Bone marrow (tissue), 2 donors: ENCODE measurements around the gene B3GNT2.
A peak's percentile ranks its signal among the peaks of the same experiment; 100 is the strongest.
"Not testable (repeated sequence)": the region's sequence is repeated elsewhere in the genome, so short reads cannot be mapped to it uniquely, and the experiment has no call there.

ENCODE experiments used
- DNase-seq, 2 donors: peaks; one replicate each; lab custom pipeline; 2025; lab: John Stamatoyannopoulos, UW

B3GNT2 gene, protein sequence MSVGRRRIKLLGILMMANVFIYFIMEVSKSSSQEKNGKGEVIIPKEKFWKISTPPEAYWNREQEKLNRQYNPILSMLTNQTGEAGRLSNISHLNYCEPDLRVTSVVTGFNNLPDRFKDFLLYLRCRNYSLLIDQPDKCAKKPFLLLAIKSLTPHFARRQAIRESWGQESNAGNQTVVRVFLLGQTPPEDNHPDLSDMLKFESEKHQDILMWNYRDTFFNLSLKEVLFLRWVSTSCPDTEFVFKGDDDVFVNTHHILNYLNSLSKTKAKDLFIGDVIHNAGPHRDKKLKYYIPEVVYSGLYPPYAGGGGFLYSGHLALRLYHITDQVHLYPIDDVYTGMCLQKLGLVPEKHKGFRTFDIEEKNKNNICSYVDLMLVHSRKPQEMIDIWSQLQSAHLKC

DNA sequence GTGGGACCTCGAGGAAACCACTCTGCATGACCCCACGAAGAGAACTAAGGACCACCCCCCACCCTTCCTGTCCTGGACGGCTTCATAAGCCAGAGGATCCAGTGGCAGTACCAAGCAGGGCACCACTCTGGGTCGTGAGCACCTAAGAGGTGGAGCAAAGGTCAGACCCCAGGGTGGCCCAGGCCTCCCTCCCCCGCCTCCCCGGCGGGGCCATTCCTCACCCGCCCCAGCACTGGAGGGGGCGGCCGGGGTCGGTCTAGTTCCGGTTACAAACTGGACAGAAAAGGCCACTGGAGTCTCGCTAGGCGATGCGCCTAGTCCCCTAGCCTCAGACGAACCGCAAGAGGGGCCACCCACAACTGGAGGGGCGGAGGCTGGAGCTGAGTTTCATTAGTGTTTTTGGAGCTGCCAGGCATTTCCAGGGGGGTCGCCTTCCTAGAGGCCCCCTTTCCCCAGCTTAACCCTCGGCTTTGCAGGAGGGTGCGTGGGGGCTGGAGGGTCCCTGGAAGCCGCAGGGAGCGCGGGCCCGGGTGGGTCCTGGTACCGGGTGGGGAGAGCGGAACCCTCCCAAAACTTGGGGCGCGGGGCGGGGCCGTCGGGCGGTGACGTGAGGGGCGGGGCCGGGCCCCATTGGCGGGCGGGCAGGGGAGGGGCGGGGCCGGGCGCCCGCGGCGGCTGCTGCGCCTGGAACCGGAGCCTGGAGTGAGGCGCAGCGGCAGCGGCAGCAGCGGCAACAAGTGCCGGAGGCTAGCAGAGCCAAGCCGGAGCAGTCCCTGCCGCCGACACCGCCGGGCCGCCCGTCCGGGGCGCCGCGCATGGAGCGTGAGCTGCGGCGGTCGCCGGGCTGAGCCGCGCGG is at the start of gene B3GNT2:
Gene B3GNT2, plus strand, starts transcription at position 695 of the 857 bp plus-strand sequence. CDS start 26,106 bp downstream, outside the sequence.
- peak; percentile 76 for DNase-seq

DNA sequence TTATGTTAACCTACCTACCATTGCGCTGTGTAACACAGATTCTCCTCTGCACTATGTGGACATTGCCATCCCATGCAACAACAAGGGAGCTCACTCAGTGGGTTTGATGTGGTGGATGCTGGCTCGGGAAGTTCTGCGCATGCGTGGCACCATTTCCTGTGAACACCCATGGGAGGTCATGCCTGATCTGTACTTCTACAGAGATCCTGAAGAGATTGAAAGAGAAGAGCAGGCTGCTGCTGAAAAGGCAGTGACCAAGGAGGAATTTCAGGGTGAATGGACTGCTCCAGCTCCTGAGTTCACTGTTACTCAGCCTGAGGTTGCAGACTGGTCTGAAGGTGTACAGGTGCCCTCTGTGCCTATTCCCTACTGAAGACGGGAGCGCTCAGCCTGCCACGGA is 49.1 kb upstream of the B3GNT2 start:
- not testable (repeated sequence) for DNase-seq

DNA sequence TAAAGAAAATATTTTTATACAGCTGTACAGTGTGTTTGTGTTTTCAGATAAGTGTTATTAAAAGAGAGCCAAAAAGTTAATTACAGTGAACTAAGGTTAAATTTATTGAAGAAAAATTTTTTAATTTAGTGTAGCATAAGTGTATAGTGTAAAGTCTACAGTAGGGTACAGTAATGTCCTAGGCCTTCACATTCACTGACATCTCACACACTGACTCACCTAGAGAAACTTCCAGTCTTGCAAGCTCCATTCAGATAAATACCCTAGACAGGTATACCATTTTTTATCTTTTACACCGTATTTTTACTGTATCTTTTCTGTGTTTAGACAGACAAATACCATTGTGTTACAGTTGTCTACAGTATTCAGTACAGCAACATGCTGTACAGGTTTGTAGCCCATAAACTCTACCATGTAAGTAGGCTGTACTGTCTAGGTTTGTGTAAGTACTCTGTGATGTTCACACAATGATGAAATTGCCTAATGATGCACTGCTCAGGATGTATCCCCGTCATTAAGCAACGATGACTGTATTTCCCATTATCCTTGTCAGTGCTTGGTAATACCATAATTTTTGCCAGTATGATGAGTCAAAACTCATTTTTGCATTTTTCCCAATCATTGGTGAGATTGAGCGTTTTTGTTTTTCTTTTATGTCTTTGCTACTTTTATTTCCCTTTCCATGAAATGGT is 48.2 kb upstream of the B3GNT2 start:
- no peak for DNase-seq

DNA sequence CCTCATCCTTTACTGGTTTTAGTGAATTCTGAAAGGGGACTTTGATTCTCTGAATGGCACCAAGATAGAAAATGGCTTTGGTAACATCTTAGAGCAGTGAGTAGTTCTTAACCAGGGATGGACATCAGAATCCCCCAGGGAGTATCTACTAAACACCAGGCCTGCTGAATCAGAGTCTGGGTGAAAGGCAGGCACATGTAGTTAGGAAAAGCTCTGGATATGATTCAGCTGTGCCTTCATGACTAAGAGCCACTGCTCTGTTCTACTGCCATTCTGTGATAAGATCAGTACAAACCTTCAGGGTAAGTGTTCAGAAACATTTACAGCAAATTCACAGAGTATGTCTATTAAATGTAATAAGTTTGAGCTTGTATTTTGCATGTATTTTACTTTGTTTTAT is 46.2 kb upstream of the B3GNT2 start:
- DNase-seq = peak in 1 of 2 donors; percentile 18

DNA sequence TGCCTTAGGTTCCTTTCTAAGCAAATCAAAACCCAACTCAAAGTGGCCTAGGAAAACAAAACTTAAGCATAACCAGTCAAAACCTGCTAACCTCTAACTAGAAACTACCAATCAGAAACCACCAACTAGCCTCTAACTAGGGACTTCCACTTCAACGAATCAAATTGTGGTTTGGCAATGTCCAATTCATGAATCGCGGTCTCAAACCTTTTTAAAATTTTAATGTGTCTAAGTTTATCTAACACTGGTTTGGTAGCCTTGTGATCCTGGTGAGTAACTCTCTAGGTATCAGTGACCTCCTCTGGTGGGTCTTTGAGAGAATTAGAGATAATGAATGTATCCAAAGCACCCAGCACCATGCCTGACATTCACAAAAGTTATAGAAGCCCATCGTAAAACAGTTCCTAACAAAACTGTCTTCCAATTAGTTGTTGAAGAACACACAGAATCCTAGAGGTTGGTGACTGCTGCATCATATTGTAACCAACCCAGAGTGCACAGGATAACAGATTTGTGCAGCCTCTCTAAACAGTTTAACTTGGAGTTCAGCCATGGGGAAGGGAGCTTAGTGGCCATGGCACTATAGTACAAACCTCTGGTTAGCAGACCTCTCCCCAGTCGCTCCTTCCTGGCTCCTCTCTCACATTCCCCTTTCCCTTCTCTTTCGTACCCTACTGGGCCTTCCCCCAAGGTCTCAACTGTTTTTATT is 45.2 kb upstream of the B3GNT2 start:
- DNase-seq = no peak

DNA sequence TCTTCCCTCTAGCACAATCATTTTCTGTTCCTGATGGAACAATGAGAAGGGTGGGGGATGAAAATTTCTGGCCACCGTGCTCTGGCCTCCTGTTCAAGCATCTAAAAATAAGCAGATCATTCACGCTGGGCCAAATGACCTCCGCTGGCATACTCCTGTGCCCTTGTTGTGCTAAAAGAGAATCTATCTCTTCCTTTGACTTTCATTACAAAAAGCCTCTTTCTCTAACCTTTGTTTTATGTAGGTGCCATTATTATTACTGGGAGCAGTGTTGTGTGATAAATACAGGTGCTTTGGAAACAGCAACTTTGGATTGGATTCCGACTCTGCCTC is 44.6 kb upstream of the B3GNT2 start:
- no peak for DNase-seq

DNA sequence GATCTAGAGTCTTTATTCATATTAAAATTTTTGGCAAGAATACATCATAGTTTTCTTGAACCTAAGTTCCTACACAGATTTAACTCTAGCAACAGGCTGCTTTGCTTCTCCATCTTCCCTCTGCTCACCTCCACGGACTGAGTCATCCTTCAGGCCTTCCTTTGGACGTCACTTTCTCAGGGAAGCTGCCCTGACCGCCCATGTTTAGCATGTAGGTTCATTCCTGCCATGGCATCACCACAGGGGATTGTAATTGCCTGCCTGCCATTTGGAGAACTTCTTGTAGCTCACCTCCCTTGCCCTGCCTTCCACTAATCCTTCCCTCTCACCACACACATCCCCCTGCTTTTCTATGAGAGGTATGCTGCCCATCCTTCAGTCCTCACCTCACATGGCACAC is 43.9 kb upstream of the B3GNT2 start:
- DNase-seq = no peak

DNA sequence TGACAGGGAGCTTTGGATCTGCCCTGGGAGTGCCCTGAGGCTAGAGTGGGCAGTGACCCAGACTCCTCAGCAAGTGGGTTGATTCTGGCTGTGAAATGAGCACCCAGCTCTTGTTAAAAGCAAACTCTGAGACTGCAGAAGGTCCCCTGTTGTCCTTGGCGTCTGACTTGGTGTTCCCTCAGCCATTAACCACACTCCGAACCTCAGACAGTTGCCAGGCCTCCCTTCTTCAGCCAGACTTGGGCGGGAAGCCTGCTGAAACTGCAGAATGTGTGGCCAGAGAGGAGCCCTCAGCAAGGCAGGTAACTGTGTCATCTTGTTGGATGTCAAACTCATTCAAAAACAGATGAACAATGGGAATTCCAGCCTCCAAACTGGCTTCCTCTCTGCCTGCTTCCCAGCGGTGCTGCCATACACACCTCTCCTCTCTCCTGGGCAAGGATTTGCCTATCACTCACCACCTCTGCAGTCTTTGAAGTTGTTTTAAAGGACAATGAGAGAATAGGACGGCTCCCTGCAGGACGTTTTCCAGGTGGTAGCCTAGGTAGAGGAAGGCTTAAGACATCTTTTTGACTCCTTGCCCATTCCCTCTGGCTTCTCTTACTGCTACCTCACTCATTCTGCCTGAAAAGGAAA is 38.9 kb upstream of the B3GNT2 start:
- no peak for DNase-seq

DNA sequence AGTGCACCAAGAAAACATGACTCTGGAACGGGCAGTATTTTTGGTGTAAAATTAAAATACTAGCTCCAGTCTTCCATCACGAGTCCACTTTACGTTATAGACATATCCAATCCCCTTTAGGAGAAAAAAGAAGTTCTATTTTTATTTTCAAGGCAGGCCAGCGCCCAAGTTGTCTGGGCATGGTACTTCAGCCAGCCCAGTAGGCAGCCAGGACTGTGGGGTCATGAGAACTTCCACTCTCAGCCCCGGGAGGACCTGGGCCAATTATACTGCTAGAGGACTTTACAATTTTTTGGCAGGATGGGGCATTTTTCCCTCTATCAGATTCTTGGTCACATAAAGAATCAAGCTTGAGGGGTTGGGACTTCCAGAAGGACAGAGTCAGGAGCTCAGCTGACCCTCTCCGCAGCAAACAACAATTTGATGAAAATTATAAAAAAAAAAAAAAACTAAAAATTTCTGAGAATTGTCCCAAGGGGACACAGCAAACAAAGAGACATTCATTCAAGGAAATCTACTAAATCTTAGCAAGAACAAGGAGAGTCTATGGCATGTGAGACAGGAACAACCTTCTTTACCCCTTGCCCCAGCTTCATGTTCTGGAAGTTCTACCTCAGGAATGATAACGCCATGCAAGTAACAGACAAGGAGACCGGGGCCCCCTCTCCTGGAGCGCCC is 37.3 kb upstream of the B3GNT2 start:
- no peak for DNase-seq

DNA sequence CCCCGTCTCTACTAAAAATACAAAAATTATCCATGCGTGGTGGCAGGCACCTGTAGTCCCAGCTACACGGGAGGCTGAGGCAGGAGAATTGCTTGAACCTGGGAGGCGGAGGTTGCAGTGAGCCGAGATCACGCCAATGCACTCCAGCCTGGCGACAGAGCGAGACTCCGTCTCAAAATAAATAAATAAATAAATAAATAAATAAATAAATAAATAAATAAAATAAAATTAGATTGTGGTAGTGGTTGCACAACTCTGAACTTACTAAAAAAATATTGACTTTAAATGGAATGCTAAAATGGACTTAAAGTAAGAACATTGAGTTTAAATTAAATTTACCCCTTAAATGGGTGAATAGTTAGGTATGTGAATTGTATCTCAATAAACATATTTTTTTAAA is 35.2 kb upstream of the B3GNT2 start:
- not testable (repeated sequence) for DNase-seq

DNA sequence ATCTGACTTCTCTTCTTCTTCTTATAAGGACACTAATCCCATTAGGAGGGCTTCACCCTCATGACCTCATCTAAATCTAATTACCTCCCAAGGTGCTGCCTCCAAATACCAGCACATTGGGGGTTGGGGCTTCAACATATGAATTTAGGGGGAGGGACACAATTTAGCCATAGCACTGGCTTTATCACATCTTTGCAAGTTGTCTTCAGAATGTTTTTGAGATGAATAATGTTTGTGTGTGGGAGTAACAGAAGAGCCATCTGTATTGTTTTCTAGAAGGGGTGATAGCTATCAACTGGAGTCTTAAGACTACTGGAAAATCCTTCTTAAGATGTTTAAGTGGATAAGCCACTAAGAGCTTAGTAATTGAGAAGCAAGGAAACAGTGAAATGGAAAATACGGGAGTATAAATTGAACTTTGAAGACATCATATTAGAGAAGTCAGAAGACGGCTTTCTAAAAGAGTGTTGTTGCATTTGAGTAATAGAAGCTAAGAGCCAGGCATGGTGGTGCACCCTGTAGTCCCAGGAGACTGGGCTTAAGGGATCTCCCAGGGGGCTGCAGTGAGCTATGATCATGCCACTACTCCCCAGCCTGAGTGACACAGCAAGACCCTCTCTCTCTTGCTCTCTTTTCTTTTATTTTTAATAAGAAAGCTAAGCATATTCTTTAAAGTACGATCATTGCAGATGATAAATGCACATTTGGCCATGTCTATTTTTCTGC is 32.6 kb upstream of the B3GNT2 start:
- no peak for DNase-seq

DNA sequence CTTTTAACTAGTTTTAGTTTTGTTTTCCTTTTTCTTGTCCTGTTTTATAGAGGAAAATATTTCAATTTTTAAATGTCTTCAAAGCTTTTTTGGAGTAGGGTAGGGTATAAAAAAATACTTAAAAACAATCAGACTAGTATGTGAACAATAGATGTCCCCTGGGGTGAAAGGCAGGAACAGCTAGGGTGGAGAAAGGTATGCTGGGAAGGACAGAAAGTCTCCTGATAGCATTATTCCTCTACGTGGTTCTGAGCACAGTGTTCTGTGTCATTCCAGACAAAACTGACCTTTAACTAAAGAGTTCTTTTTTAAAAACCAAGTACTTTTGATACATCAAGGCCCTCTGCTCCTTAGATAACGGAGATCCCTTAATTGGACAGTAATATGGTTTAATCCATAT is 32.1 kb upstream of the B3GNT2 start:
- no peak for DNase-seq

DNA sequence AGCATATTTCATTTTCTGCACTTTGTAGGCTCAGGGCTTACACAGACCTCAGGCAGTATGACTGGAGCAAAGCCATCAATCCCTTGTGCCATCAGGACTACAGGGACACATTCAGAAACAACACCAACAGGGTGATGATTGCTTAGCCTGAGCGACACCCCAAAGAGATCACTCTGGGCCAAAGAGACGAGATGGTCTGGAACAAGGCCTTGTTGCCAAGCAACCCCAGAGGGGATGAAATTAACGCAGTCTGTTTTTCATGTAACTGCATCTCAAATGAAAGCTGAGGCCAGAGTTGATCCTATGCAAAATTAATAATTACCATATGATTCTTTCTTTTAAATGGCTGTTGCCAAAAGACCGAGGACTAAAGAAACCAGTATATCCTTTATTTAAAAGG is 20.2 kb upstream of the B3GNT2 start:
- no peak for DNase-seq

DNA sequence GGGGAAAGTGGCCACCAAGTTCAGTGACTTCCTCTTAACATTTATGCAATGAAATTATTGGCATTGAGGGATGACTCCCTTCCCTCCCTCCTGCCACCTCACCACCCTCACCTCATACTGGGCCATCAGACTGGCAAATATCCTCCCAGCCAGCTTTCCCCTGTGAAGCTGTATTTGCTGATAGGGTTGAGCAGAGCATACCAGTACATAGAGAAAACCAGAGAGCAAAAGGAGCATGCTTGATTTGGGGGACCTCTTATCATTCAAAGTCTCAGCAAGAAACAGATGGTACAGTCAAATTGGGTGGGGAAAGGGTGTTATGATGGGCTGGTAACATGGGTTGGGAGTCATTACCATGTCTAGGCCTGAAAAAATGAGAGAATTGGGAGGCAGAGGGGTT is 19.1 kb upstream of the B3GNT2 start:
- no peak for DNase-seq

DNA sequence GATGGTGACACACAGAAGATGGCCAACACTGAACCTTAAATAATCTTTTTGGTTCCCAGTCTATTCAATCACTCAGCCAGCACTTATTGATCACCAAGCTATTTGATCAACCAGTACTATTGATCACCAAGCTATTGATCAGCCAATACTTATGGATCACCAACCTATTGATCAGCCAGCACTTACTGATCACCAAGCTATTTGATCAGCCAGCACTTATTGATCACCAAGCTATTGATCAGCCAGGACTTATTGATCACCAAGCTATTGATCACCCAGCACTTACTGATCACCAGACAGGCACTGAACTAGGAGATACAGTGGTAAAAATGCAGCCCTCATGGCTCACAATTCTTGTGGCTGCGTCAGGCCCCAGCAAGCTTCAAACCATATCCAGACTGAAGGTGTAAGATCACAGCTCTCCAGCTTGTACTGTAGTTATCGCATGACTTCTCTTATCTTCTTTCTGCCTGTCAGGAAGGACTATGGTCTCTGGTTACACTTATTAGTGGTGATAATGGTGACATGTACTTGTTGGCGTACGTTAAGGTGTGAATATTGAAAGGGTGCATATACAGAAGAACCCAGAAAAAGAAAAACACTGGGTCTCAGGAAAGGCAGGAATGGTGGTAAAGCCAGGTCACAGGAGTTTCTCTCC is 18.4 kb upstream of the B3GNT2 start:
- DNase-seq = no peak

DNA sequence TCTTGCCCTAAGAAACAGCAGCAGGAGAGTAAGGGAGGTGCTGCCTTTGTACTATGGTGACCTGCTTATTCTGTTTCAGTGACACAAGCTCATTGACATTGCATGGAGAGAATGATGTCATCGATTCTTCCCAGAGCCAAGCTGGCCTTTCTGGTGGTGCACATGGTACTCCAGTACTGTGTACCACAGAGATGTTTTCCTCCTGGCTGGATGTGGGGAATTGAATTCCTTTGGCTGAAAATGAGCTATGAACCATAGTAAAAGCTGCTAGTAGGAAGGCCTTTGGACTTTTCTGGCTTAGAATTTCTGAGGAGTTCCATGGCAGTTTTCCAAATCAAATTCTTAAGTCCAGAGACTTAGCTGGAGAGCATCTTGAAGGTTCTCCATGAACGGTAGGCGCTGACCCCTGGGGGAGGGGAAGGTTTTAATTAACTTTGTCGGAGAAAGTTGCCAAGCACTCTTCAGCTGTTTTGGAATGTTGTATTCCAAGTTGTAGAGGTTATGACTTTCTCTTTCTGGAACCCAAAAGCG is 17.1 kb upstream of the B3GNT2 start:
- DNase-seq = no peak

DNA sequence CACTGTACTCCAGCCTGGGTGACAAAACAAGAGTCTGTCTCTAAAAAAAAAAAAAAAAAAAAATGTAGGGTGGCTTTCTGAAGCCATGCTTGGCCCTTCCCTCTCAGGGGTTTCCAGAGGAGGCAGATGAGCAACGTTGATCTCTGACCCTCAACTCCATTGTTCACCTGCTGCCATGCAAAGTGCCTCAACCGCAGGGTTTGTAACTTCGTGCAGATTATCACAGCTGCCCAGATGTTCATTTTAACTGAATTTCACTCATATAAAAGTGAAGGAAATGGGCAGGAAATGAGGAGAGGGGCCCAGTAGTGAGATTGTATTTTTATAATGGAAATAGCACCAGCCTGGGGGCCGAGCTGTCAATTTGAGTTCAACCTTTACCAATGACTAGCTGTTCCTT is 14.9 kb upstream of the B3GNT2 start:
- DNase-seq = no peak

DNA sequence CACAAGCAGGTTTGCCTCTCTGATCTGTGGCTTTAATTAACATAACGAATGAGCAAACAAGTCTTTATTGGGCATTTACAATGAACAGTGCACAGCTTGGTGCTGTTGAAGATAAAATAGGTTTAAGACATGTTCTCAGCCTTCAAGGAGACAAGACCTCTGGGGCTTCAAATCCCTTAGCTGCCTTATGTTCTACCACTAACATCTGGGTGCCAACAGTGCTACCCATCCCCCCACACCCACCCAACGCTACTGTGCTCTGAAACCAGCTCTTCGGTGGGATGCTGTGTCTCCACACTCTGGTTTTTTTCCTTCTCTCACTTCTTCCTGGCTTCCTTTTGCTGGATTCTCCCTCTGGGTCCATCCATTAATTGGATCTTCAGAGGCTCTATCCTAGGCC is 14.1 kb upstream of the B3GNT2 start:
- DNase-seq = no peak

DNA sequence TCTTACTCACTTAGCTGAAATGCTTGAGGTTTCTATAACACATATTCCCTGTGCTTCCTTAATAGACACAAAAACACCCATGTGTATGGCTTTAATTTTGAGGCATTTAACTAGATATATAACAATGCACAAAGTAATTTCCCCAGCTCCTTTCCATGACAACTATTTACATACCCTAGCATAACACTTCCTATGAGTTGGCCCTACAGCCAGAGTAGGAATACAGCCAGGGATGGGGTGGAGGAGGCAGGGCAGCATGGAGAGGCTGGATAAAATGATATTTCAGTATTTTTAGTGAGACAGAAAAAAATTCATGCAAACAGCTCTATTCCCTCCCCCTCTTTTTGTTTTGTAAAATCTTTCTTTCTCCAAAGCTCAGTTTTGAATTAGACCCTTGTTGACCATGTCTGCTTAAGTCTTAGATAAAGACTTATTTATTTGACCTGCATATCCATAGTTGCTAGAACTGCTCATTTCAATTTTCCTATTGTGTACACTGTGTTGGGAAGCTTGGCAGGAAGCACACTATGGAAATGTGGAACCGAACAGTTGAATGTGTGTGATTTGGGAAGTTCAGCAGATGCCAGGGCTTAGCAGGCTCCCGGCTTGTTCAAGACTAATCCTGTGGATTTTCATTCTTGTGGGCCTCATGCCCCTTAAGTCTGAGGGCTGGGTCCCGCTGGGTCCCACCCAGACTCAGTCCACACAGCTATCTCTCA is 11.2 kb upstream of the B3GNT2 start:
- DNase-seq = no peak
